COR-L47 (cell line): ENCODE data around the gene IGSF22.

Experiments used
- DNase-seq: peaks from one replicate; lab custom pipeline; 2025; lab: John Stamatoyannopoulos, UW

Gene IGSF22

GRCh38 chr11:18743900-18744514, 18.0 kb upstream of the IGSF22 start:
- DNase-seq, result no peak

GRCh38 chr11:18743365-18743764, 17.4 kb upstream of the IGSF22 start:
- no peak for DNase-seq

GRCh38 chr11:18741783-18742182, 15.8 kb upstream of the IGSF22 start:
- no peak for DNase-seq

GRCh38 chr11:18739685-18740084, 13.7 kb upstream of the IGSF22 start:
- no peak for DNase-seq

- no peak for DNase-seq
These were observed 11.7 kb upstream of the IGSF22 start for GRCh38 chr11:18737642-18738041.

- no peak for DNase-seq
These were observed 10.7 kb upstream of the IGSF22 start for GRCh38 chr11:18736590-18737148.

- DNase-seq, result no peak
These were observed 7.2 kb upstream of the IGSF22 start for GRCh38 chr11:18733202-18733601.

GRCh38 chr11:18731949-18732821, 6.2 kb upstream of the IGSF22 start:
- DNase-seq, result peak; percentile 8

GRCh38 chr11:18731441-18731840, 5.5 kb upstream of the IGSF22 start:
- DNase-seq, result no peak

- no peak for DNase-seq
These were observed 4.0 kb upstream of the IGSF22 start for GRCh38 chr11:18730020-18730419.

GRCh38 chr11:18729426-18729825, 3.4 kb upstream of the IGSF22 start:
- DNase-seq, result no peak

- DNase-seq, result no peak
These were observed 2.7 kb upstream of the IGSF22 start for GRCh38 chr11:18728658-18729057.

- DNase-seq, result peak; percentile 32
These were observed 1.7 kb upstream of the IGSF22 start for GRCh38 chr11:18727479-18728236.

GRCh38 chr11:18723991-18724390, 2.0 kb downstream of the IGSF22 start:
- DNase-seq, result peak; percentile 80

GRCh38 chr11:18722293-18722637, 3.7 kb downstream of the IGSF22 start:
- no peak for DNase-seq

GRCh38 chr11:18721561-18722292, 4.3 kb downstream of the IGSF22 start:
- DNase-seq, result peak; percentile 41

GRCh38 chr11:18720808-18721560, 5.0 kb downstream of the IGSF22 start:
- DNase-seq, result peak; percentile 65

- DNase-seq, result no peak
These were observed 5.7 kb downstream of the IGSF22 start for GRCh38 chr11:18720091-18720807.

GRCh38 chr11:18715476-18715875, 10.5 kb downstream of the IGSF22 start:
- DNase-seq, result no peak

- DNase-seq, result no peak
These were observed 11.6 kb downstream of the IGSF22 start for GRCh38 chr11:18714443-18714780.
